Breast epithelium (tissue), 4 donors: ENCODE results near the gene ALS2CL. TPM values are rescaled to one million over a fixed set of nuclear protein-coding genes. Genes with fewer than 3 reads are reported as not detected.
A peak's percentile ranks its signal among the peaks of the same experiment; 100 is the strongest.

Experiments
- DNase-seq, 2 donors: peaks; one replicate each; pipeline ENCODE4 v3.0.0-alpha.2; 2019; ENCODE audit warnings: low spot score in 2 of 2
- H3K27ac ChIP-seq, 2 donors: fragments of 200-600 bp; sonication (generic) in 1 of 2; one replicate each; pipeline ENCODE4 v1.5.1; 2016 to 2019; ENCODE audit warnings: mild to moderate bottlenecking in 1 of 2
- H3K27me3 ChIP-seq, 2 donors: fragments of 200-600 bp; sonication (generic) in 1 of 2; one replicate each; pipeline versions ENCODE4 v1.5.1 to v1.6.0; 2017 to 2019; ENCODE audit warnings: control low read depth in 1 of 2, mild to moderate bottlenecking in 1 of 2
- H3K36me3 ChIP-seq: fragments of 200-600 bp; one replicate; pipeline ENCODE4 v1.5.1; 2019
- H3K4me1 ChIP-seq, 2 donors: fragments of 200-600 bp; sonication (generic); one replicate each; pipeline ENCODE4 v1.5.1; 2016 to 2019; ENCODE audit warnings: control low read depth in 1 of 2
- H3K4me3 ChIP-seq, 3 donors: fragments of 200-600 bp; sonication (generic); 1 replicate in 2 of 3; 2 replicates in 1 of 3; pipeline ENCODE4 v1.5.1; 2016 to 2019; ENCODE audit warnings: mild to moderate bottlenecking in 3 of 3, moderate library complexity in 2 of 3
- H3K9me3 ChIP-seq, 2 donors: fragments of 200-600 bp; sonication (generic) in 1 of 2; one replicate each; pipeline ENCODE4 v1.5.1; 2016 to 2019; ENCODE audit warnings: control low read depth in 1 of 2
- POLR2A ChIP-seq: fragments of 450-650 bp; IDR thresholded peaks from one replicate; pipeline ENCODE4 v1.6.1; 2016; ENCODE audit warnings: antibody characterized with exemption, mild to moderate bottlenecking, moderate library complexity
- POLR2AphosphoS5 ChIP-seq, 3 donors: sonication (generic); formaldehyde crosslinking; IDR thresholded peaks; one replicate each; pipeline ENCODE4 v1.6.1; 2017; ENCODE audit warnings: antibody characterized with exemption in 3 of 3
- intact Hi-C: fragments of 100-400 bp; cut with DNase I; formaldehyde crosslinking; loops from one replicate; pipeline ENCODE4 v1.15.1; 2023; ENCODE audit warnings: low total_unique reads
- total RNA-seq, 3 donors: library from RNA; depleted of rRNA; stranded (reverse); fragments of >200 nt; gene quantifications; one replicate each; pipeline ENCODE4 v1.1.0, GENCODE V29; 2016
- TF ChIP-seq, protein P1 (sequence below), 3 donors: fragments of 450-650 bp; IDR thresholded peaks; one replicate each; pipeline ENCODE4 v1.5.1; 2016 to 2017; ENCODE audit warnings: antibody characterized with exemption in 3 of 3, mild to moderate bottlenecking in 3 of 3, moderate library complexity in 3 of 3

Gene ALS2CL
- total RNA-seq, 3 donors from 2014 or later = 6.7 to 22.9 (median 20.6) TPM

DNA sequence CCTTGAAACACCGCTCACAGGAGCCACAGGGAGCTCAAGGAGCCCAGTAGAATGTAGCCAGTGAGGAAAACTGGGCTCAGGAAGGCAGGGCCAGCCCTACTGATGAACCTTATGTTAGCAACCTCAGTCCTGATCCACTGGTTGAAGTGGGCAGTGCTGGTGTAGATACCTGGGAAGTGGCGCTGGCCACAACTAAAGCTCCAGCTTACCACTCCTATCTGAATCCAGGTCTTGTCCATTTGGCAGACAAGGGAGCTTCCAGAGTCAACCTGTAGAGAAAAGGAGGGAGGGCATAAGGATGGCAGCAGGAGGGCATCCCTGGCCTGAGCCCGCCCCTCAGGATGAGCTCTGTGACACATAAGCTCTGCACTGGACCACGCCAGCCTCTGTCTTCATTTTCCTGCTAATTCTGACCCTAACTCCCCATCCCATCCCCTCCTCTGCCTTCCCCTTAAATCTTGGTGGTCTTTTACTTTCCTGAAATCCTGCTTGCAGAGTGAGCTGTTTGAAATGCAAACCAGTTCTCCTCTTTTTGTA, 26.3 kb upstream of the ALS2CL start:
- H3K4me1 ChIP-seq = no peaks in the 10 kb centered on the region
- no peak overlapping the region for H3K27ac ChIP-seq
- peaks cover 0 to 5% of the 10 kb centered on the region in 2 donors for H3K27me3 ChIP-seq
- no peak for TF ChIP-seq POLR2AphosphoS5 (IDR thresholded peaks at IDR 0.05)
- TF ChIP-seq, protein P1, sequence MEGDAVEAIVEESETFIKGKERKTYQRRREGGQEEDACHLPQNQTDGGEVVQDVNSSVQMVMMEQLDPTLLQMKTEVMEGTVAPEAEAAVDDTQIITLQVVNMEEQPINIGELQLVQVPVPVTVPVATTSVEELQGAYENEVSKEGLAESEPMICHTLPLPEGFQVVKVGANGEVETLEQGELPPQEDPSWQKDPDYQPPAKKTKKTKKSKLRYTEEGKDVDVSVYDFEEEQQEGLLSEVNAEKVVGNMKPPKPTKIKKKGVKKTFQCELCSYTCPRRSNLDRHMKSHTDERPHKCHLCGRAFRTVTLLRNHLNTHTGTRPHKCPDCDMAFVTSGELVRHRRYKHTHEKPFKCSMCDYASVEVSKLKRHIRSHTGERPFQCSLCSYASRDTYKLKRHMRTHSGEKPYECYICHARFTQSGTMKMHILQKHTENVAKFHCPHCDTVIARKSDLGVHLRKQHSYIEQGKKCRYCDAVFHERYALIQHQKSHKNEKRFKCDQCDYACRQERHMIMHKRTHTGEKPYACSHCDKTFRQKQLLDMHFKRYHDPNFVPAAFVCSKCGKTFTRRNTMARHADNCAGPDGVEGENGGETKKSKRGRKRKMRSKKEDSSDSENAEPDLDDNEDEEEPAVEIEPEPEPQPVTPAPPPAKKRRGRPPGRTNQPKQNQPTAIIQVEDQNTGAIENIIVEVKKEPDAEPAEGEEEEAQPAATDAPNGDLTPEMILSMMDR (IDR thresholded peaks at IDR 0.05) = no peak
- no peak for TF ChIP-seq POLR2A
- peak in 1 of 2 donors; percentile 31 for DNase-seq
- no peaks in the 10 kb centered on the region for H3K9me3 ChIP-seq
- intact Hi-C loops = no loop called here
- no peaks in the 10 kb centered on the region for H3K36me3 ChIP-seq
- no peak overlapping the region for H3K4me3 ChIP-seq

DNA sequence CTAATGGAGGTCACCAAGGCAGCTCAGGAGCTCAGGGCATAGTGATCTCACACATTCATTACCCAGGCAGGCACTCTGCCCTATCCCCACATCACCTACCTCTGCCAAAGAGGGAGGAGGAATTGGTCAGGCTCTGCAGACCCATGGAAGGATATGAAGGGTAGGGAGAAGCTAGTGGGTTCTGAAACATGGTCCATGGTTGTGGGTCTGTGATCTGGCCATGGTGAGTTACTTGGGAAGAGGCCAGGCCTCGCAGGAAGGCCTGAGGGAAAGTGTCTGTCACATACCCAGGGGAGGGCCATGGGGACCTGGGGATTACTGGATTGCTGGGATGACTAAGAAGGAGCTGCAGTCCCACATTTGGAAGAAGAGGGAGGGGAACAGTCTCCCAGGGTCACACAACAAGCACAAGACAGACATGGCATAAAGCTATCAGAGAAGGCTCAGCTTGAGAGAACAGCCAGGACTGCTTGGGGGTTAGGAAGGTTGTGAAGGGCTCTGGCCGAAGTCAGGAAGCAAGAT, 25.6 kb upstream of the ALS2CL start:
- no peaks in the 10 kb centered on the region for H3K4me1 ChIP-seq
- TF ChIP-seq, protein P1 (IDR thresholded peaks at IDR 0.05) = no peak
- TF ChIP-seq POLR2A (no peak), POLR2AphosphoS5 (IDR thresholded peaks at IDR 0.05) (no peak)
- H3K27ac ChIP-seq = no peak overlapping the region
- no peaks in the 10 kb centered on the region for H3K36me3 ChIP-seq
- peak in 1 of 2 donors; percentile 10 for DNase-seq
- no peaks in the 10 kb centered on the region for H3K9me3 ChIP-seq
- intact Hi-C loops = no loop called here
- peaks cover 0 to 5% of the 10 kb centered on the region in 2 donors for H3K27me3 ChIP-seq
- no peak overlapping the region for H3K4me3 ChIP-seq

DNA sequence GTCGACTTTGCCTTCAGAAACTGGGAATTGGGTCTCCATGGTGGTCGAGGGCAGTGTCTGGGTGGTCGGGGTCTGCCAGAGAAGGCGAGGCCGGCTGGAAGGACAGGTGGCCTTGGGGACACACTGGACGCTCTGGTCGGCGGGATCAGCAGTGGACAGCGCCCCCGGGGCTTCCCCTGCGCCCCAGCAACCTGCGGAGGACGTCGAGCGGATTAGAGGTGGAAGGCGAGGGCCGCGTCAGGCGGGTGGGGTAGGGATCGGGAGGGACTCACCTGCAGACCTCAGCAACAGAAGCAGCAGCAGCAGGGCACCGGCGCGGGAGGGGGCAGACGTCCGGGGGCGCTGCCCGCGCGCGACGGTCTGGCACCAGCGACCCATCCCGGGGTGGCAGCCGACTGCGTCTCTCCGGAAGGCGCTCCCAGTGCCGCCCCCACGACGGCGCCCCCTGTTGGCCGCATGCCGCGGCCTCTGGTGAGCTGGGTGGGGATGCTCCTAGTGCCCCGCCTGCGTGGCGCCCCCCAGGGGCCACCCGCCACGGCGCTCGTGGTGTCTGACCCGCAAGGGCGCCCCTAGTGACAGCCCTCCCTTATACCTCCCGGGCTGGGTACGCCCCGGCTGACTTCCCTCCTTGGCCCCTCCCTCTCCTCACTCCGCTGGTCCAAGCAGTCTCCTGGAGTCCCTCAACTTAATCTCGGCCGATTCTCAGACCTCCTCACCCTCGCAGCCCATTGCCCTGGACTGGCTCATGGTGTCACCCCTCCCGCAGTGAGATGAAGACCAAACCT, 24.2 kb upstream of the ALS2CL start, which contains the start of gene PRSS50:
Gene PRSS50, minus strand, starts transcription at position 423 of the 785 bp plus-strand sequence. Its CDS starts 45 bp downstream, at position 378.
- no peak for TF ChIP-seq POLR2A
- TF ChIP-seq, protein P1 (IDR thresholded peaks at IDR 0.05) = no peak
- no peak for TF ChIP-seq POLR2AphosphoS5 (IDR thresholded peaks at IDR 0.05)
- Histone ChIP-seq H3K4me3 (no peak within 1 kb of the TSS), H3K27ac (no peak within 1 kb of the TSS), H3K36me3 (no peaks in the 10 kb centered on the region), H3K4me1 (no peaks in the 10 kb centered on the region), H3K9me3 (no peaks in the 10 kb centered on the region), H3K27me3 (peaks cover 0 to 5% of the 10 kb centered on the region in 2 donors)
- intact Hi-C loops = no loop called here
- DNase-seq = peak in 1 of 2 donors; percentile 43

DNA sequence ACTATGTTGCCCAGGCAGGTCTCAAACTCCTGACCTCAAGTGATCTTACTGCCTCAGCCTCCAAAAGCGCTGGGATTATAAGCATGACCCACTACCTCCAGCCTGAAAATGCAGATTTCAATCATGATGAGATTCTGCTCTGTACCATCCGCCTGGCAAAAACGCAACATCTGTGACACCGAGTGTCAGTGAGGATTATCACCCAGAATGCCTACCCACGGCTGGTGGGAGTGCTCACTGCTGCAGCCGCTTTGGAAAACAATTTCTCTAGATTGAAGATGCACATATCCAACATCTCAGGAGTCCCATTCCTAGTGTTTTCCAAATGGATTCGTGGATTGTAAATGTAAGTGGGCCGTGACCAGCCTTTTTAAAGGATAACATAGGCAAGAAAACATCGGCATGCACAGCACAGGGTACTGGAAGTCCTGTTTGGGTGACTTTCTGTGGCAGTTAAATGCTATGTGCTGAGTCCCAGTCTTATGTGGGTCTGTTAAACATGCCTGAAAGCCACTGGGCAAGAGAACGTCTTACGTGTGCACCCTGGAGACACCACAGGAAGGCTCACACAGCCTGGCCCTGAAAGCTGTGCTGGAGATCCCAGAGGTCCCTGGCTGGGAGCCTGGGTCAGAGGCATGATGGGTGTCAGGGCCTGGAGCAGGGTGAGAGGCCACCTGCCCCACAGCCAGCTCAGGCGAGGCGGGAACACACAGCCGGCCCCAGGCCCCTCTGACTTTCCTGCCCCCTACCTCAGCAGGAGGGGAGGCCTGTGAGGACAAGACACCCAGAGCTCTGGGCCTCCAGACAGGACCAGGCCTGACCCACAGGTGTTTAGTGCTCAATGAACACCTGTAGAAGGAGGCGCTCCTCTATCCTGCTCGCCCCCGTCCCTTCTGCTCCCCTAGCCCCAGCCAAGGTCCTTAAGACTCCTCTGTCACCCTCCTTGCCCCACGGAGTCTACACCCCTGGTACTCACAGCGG, 23.3 kb upstream of the ALS2CL start:
- Histone ChIP-seq H3K4me3 (no peak overlapping the region), H3K9me3 (no peaks in the 10 kb centered on the region), H3K36me3 (no peaks in the 10 kb centered on the region), H3K27ac (no peak overlapping the region), H3K27me3 (peaks cover 0 to 5% of the 10 kb centered on the region in 2 donors), H3K4me1 (no peaks in the 10 kb centered on the region)
- DNase-seq = peak in 1 of 2 donors; percentile 19
- TF ChIP-seq POLR2A = no peak
- no peak for TF ChIP-seq POLR2AphosphoS5 (IDR thresholded peaks at IDR 0.05)
- TF ChIP-seq, protein P1 (IDR thresholded peaks at IDR 0.05) = no peak
- intact Hi-C loops = no loop called here
